GM15510 (cell line): ENCODE data around the gene NSF.

Experiments used
- POLR2A ChIP-seq: IDR thresholded peaks from 3 replicates; pipeline ENCODE4 v1.6.1; 2011; ENCODE audit warnings: borderline replicate concordance; ENCODE audit not compliant: insufficient read length; ENCODE audit errors: extremely low read depth

NSF gene

GRCh38 chr17:46764000-46764708 lies 173.7 kb downstream of the NSF start:
- no peak for TF ChIP-seq POLR2A

GRCh38 chr17:46764709-46765401 lies 174.4 kb downstream of the NSF start:
- TF ChIP-seq POLR2A, result no peak

- no peak for TF ChIP-seq POLR2A
Observed at GRCh38 chr17:46765453-46765852, 175.0 kb downstream of the NSF start.

GRCh38 chr17:46766493-46767491 lies 176.3 kb downstream of the NSF start:
- TF ChIP-seq POLR2A, result no peak

- TF ChIP-seq POLR2A, result no peak
Observed at GRCh38 chr17:46768540-46768870, 178.0 kb downstream of the NSF start.

- no peak for TF ChIP-seq POLR2A
Observed at GRCh38 chr17:46769531-46770438, 179.3 kb downstream of the NSF start.

- no peak for TF ChIP-seq POLR2A
Observed at GRCh38 chr17:46770439-46770817, 180.0 kb downstream of the NSF start.

- TF ChIP-seq POLR2A, result no peak
Observed at GRCh38 chr17:46770818-46771560, 180.5 kb downstream of the NSF start.

- TF ChIP-seq POLR2A, result no peak
Observed at GRCh38 chr17:46771561-46772474, 181.3 kb downstream of the NSF start.

- TF ChIP-seq POLR2A, result no peak
Observed at GRCh38 chr17:46772475-46773220, 182.2 kb downstream of the NSF start.

GRCh38 chr17:46773221-46773605 lies 182.7 kb downstream of the NSF start:
- no peak for TF ChIP-seq POLR2A

- no peak for TF ChIP-seq POLR2A
Observed at GRCh38 chr17:46773676-46774075, 183.2 kb downstream of the NSF start.
